Measurements from ENCODE around the gene SPAST.

GRCh38 chr2:32161296-32161695 lies 97.9 kb downstream of the SPAST start:
- TF ChIP-seq EZH2 (IDR thresholded peaks at IDR 0.05) (no peak), FOXP2 (optimal IDR thresholded peaks at IDR 0.05; ENCODE audit: control extremely low read depth, extremely low read length, insufficient read depth) (no peak), POLR2AphosphoS5 (IDR thresholded peaks at IDR 0.05; ENCODE audit: borderline replicate concordance, low read depth, low read length) (no peak)

Measured in SK-N-MC (cell line).